GM19023 (cell line): Measurements from ENCODE around the gene SNAPC3.

Experiments used
- ATAC-seq: cut with Tn5 transposase; IDR thresholded peaks from one replicate; pipeline ENCODE4 v1.9.1; 2021; ENCODE audit warnings: mild to moderate bottlenecking, moderate library complexity; ENCODE audit not compliant: unreplicated experiment

SNAPC3 gene

GRCh38 chr9:15485836-15486666 is 63.4 kb downstream of the SNAPC3 start:
- no peak for ATAC-seq

GRCh38 chr9:15491950-15492349 is 69.3 kb downstream of the SNAPC3 start:
- ATAC-seq = no peak

- ATAC-seq = no peak
Measured at GRCh38 chr9:15492485-15493150, 69.9 kb downstream of the SNAPC3 start.

- ATAC-seq = no peak
Measured at GRCh38 chr9:15498246-15498995, 75.7 kb downstream of the SNAPC3 start.

- no peak for ATAC-seq
Measured at GRCh38 chr9:15499139-15499538, 76.5 kb downstream of the SNAPC3 start.

- no peak for ATAC-seq
Measured at GRCh38 chr9:15501179-15501578, 78.5 kb downstream of the SNAPC3 start.

- ATAC-seq = no peak
Measured at GRCh38 chr9:15501803-15502202, 79.1 kb downstream of the SNAPC3 start.

- no peak for ATAC-seq
Measured at GRCh38 chr9:15505921-15506320, 83.2 kb downstream of the SNAPC3 start.

- peak; percentile 49 for ATAC-seq
Measured at GRCh38 chr9:15509931-15510788, 87.5 kb downstream of the SNAPC3 start.

- ATAC-seq = peak; percentile 81
Measured at GRCh38 chr9:15510789-15511575, 88.3 kb downstream of the SNAPC3 start, which contains the start of gene PSIP1. Gene PSIP1 (minus strand): TSS chr9:15510970. CDS start chr9:15510188, 782 bp downstream.
